ENCODE measurements around the gene HTR3D. TPM values are rescaled to one million over a fixed set of nuclear protein-coding genes. Genes with fewer than 3 reads are reported as not detected.

The HTR3D gene
- total and polyA plus RNA-seq, 4 donors, result not detected

- H3K27ac ChIP-seq (ENCODE audit: low read depth in 1 of 2, low read length in 1 of 2), result no peak overlapping the region
- ATAC-seq (ENCODE audit: insufficient read depth, low FRiP score), result no peak
Observed at GRCh38 chr3:183984749-183985729, 46.5 kb upstream of the HTR3D start.

GRCh38 chr3:183987000-183987600, 44.4 kb upstream of the HTR3D start:
- WGBS, 2 donors, result 82 to 92% methylated on average over 11 of the region's 11 CpGs
- no peak for ATAC-seq (ENCODE audit: insufficient read depth, low FRiP score)
- Histone ChIP-seq H3K9ac (ENCODE audit: insufficient read depth in 1 of 2, low read length in 2 of 2) (no peak overlapping the region), H3K27ac (ENCODE audit: low read depth in 1 of 2, low read length in 1 of 2) (no peak overlapping the region), H3K36me3 (ENCODE audit: control insufficient read depth in 4 of 4, insufficient read depth in 4 of 4, low read length in 4 of 4) (peaks cover 17 to 42% (median 27%) of the 10 kb centered on the region in 4 donors), H3K4me1 (ENCODE audit: control insufficient read depth in 5 of 5, insufficient read depth in 5 of 5, low read length in 5 of 5) (peaks cover 0 to 7% (median 0%) of the 10 kb centered on the region in 5 donors), H3K9me3 (ENCODE audit: control insufficient read depth in 4 of 4, insufficient read depth in 3 of 4, low read length in 3 of 4) (peaks cover 0 to 2% (median 0%) of the 10 kb centered on the region in 4 donors), H3K27me3 (ENCODE audit: control insufficient read depth in 3 of 3, insufficient read depth in 3 of 3, low read length in 2 of 3) (no peaks in the 10 kb centered on the region), H3K4me3 (no peak overlapping the region)
- no peak for DNase-seq
- TF ChIP-seq CTCF (IDR thresholded peaks at IDR 0.05; ENCODE audit: control extremely low read depth, extremely low read depth), result no peak

More at GRCh38 chr3:183984749-183985729, 46.5 kb upstream of the HTR3D start:
- Histone ChIP-seq H3K4me3 (no peak overlapping the region), H3K9ac (ENCODE audit: insufficient read depth in 1 of 2, low read length in 2 of 2) (no peak overlapping the region), H3K4me1 (ENCODE audit: control insufficient read depth in 5 of 5, insufficient read depth in 5 of 5, low read length in 5 of 5) (peaks cover 0 to 2% (median 0%) of the 10 kb centered on the region in 5 donors), H3K36me3 (ENCODE audit: control insufficient read depth in 4 of 4, insufficient read depth in 4 of 4, low read length in 4 of 4) (peaks cover 22 to 48% (median 32%) of the 10 kb centered on the region in 4 donors), H3K9me3 (ENCODE audit: control insufficient read depth in 4 of 4, insufficient read depth in 3 of 4, low read length in 3 of 4) (peaks cover 0 to 2% (median 0%) of the 10 kb centered on the region in 4 donors), H3K27me3 (ENCODE audit: control insufficient read depth in 3 of 3, insufficient read depth in 3 of 3, low read length in 2 of 3) (no peaks in the 10 kb centered on the region)
- no peak for TF ChIP-seq CTCF (IDR thresholded peaks at IDR 0.05; ENCODE audit: control extremely low read depth, extremely low read depth)
- DNase-seq, result no peak
- 75 to 81% methylated on average over 11 of the region's 11 CpGs for WGBS, 2 donors

GRCh38 chr3:183988216-183988790, 43.2 kb upstream of the HTR3D start:
- Histone ChIP-seq H3K27ac (ENCODE audit: low read depth in 1 of 2, low read length in 1 of 2) (no peak overlapping the region), H3K4me3 (no peak overlapping the region), H3K9ac (ENCODE audit: insufficient read depth in 1 of 2, low read length in 2 of 2) (no peak overlapping the region), H3K27me3 (ENCODE audit: control insufficient read depth in 3 of 3, insufficient read depth in 3 of 3, low read length in 2 of 3) (no peaks in the 10 kb centered on the region), H3K4me1 (ENCODE audit: control insufficient read depth in 5 of 5, insufficient read depth in 5 of 5, low read length in 5 of 5) (peaks cover 0 to 7% (median 0%) of the 10 kb centered on the region in 5 donors), H3K9me3 (ENCODE audit: control insufficient read depth in 4 of 4, insufficient read depth in 3 of 4, low read length in 3 of 4) (peaks cover 0 to 2% (median 0%) of the 10 kb centered on the region in 4 donors), H3K36me3 (ENCODE audit: control insufficient read depth in 4 of 4, insufficient read depth in 4 of 4, low read length in 4 of 4) (peaks cover 12 to 37% (median 23%) of the 10 kb centered on the region in 4 donors)
- ATAC-seq (ENCODE audit: insufficient read depth, low FRiP score) (no peak), DNase-seq (no peak)
- no peak for TF ChIP-seq CTCF (IDR thresholded peaks at IDR 0.05; ENCODE audit: control extremely low read depth, extremely low read depth)
- WGBS, 2 donors, result 84 to 87% methylated on average over 16 of the region's 16 CpGs
